HG02852 (cell line): ENCODE results near the gene C17orf50.

Source experiments
- ATAC-seq: cut with Tn5 transposase; IDR thresholded peaks from one replicate; pipeline ENCODE4 v1.9.1; 2021; ENCODE audit warnings: mild to moderate bottlenecking, moderate library complexity; ENCODE audit not compliant: unreplicated experiment

C17orf50 gene

DNA sequence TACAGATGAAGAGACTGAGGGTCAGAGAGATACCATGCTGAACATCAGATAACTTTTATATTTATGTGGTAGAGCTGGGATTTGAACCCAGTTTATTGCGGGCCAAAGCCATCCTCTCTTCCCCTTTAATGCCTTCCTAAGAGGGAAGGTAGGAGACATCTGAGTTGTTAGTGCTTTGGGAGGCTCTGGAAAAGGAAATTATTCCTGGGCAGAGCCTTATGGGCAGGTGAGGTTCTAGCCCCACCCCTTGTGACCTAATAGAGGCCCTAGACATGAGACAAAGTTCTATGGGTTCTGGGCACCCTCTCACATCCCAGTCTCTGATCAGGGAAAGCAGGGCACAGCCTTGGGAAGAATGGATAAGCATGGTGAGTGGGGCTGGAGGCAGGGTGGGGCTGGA is at the start of gene C17orf50:
C17orf50 (plus strand) TSS at position 301 of the 400 bp plus-strand sequence; CDS start at position 356, 55 bp downstream.
- no peak for ATAC-seq

DNA sequence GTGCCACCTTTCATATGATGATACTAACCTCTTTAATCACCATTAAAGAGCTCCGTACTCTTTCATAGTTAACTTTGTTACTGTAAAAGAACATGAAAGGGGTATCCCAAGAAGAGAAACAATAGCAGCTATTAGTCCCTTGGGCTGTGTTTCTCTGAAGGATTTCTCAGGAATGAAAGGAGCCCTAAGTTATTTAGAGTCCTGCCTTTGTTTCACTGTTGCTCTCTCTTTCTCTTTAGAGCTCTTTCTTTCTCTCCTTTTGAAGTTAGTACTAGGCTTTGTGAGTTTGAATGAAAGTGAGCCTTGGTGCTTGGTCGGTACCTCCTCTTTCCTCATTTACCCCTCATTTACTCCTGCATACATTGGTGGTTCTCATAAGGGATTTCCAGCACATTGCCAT is 49.7 kb upstream of the C17orf50 start:
- no peak for ATAC-seq

DNA sequence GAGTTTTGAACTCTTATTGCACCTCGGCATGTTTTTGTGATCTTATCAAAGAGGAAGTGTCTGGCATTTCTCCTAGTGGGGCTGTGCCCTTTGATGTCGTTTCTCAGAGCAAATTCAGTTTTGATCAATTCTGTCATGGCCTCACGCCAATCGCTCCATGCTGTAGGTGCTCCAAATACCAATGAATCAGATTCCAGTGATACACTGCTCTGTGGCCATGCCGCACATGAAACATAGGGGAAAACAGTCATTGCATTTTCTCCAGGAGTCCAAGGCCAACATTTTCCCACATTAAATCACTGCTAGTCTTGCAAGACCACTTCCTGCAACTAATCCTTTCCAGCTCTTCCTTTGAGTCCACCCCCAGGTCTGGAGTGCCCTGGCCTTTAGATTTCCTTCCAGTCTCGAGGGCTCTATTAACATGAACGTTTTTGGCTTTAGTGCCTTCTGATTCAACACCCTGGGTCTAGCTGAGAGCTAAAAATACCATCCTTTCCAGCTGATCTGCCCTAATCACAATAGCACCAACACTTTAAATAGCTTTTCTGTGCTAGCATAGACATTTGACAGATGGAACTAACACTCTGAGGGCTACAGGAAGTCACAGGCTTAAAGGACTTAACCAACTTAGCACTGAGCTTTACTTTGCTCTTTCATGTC is 47.5 kb upstream of the C17orf50 start:
- no peak for ATAC-seq

DNA sequence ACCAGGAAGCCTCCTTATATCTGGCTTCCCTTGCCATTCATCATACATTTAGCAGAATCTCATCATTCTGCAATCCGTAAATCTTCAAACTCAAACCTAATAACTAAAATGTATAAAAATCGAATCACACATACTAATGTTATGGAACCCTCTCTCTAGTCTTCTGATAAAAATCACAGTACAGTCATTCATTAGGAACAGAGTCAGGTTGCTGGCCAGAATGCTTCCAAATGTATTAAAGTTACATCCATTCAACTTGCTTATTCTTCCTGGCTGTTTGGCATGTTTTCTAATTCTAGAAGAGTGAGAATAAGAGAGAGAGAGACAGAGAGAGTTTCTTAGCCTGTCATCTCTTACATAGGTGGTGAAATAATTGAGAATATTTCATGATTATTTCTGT is 45.7 kb upstream of the C17orf50 start:
- no peak for ATAC-seq

DNA sequence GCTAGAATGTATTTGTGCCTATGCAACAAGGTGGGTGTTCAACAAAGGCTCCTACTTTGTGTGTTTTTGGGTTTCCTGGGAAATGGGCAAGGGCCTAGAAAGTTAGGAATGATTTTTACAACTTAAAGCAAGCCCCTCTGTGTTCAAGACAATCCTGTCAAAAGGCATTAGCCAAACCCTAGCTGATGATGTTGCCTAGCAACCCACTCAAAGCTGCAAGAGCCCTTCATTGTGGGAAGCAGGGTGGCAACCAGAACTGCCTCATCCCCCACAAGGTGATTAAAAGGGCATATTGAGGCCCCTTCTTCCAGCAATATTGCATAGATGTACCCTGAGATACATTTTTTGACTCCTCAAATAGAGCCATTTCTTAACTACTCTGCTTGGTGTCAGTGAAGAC is 45.3 kb upstream of the C17orf50 start:
- no peak for ATAC-seq

DNA sequence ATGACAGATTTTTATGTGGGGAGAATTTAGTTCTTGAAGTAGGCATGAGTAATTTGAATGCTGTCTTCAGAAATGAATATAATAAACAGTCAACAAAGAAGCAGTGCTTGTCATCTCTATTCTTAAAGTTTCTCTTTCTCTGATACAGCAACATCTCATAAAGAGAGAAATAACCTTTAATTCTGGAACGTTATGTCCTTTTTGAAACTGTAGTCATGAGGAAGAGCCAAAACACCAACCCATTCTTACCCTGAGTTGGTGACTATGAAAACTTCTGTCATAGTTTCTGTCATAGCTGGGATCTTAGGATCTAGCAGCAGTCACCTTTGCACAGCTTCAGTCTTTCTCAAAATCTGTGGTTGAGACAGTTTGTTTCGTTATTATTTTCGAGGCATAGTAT is 44.5 kb upstream of the C17orf50 start:
- ATAC-seq = no peak

DNA sequence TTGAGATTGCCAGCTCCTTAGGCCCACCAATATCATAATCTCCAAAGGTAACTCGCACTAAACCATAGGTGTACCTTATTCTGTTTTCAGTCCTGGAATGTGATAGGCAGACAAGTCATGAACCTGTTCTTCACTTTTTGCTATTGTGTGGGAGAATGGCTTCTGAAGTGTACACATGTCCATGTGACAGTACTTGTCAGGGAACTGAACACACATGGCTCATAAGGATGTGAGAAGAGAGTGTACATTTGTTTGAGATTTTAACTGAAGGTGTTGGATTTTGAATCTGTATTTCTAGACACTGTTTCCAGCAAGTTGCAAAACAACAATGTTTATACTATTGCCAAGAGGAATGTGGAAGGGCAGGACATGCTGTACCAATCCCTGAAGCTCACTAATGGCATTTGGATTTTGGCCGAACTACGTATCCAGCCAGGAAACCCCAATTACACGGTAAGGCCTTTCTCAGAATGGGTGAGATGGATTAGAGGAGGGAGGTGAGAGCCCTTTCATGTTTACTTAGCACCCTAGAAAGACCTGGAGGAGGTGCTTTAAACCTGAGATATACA is 43.7 kb upstream of the C17orf50 start:
- ATAC-seq = no peak

DNA sequence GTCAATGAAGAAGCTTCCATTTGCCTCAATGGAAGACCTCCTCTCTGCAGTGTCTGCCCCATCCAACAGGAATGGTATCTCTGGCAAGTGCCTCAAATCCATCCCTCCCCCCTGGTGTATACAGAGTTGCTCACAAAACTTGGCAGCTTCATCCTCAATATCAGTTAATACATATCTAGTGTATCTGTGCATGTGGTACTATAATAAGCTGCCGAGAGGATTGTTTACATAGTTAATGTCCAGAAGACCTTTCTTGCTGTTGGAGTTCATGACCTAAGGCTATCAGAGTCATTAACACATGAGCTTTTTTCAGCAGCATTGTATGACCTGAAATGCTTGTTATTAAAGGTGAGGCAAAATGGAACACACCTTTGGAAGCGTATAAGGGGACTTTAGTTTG is 43.2 kb upstream of the C17orf50 start:
- no peak for ATAC-seq

DNA sequence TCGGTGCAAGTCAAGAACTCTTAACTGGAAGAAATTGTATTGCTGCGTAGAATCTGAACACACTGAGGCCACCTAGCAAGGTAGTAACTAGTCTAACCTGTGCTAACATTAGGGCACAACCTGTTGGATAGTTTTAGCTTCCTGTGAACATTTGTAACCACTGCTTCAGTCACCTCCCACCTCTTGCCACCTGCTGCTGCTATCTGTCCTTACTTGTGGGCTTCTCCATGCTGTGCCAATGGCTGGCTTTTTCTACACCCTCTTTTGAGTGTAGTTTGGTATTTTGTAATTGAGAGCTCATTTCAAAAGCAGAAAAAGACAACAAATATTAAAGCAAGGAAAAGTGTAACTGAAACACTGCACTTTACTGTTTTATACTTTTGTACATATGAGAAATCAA is 37.0 kb upstream of the C17orf50 start:
- ATAC-seq = no peak

DNA sequence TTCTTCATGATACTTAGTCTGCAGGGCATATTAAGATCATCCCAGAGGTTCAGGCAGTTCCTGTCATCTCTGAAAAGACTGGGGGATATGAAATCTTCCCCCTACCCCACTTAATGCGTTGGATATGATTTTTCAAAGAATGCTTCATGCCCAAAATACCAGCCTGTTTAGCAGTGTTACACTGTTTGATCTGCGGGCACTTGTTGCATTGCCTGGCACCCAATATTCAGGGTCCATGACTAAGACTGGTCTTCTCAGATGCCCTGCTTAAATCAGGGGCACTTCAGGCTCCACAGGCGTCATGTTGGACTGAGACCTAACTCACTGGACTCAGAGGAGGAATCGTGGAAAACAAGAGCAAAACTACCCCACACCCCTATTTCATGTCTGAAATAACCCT is 35.6 kb upstream of the C17orf50 start:
- no peak for ATAC-seq

DNA sequence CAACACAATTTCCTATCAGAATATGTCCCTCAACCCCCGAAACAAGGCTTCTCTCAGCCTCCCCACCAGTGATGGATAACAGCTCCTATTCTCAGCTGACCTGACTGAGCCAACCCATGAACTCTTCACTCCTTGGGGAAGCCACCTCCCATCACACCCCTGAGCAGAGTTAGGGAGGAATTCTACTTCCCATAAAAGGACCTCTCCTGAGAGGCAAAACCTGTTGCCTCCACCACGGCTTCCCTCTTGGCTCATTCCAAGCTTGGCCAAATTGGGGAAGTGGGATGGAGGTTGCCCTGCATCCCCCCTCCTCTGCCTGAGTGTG is 34.9 kb upstream of the C17orf50 start:
- no peak for ATAC-seq

DNA sequence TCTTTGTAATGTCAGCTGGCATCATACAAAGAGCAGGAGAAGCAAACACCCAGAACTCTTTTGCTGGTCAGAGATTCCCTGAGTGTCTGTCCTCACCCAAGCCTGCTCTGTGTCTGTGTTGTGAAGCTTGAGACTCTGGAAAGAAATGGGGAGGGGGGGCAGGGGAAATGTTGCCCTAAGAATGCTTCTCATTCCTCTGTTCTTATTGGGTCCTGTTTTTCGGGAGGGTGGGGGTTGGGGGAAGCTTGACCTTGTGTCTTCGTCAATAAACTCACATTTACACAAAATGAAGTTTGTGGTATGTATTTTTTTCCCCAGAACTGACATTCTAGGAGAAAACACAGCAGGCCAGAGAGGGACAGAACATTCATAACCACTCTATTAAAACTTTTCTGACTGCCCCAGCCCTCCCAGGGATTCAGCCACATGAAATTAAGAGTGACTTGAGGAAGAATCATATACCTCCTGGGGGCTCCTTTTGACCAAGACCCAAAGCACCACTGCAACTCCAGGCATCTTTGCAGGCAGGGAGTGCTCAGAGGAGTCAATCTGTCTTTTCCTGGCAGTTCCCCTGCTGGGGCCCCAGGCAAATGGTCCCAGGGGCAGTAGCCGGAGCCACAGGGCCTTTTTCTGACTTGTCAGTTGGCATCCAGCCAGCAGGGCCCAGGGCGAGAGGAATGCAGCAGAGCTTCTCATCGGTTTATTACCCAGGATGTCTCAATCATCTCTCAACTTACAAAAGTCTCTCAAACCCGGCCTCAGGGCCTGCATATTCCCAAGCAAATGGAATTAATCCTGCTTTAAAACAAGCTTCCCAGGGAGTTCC is 34.3 kb upstream of the C17orf50 start:
- ATAC-seq = no peak

DNA sequence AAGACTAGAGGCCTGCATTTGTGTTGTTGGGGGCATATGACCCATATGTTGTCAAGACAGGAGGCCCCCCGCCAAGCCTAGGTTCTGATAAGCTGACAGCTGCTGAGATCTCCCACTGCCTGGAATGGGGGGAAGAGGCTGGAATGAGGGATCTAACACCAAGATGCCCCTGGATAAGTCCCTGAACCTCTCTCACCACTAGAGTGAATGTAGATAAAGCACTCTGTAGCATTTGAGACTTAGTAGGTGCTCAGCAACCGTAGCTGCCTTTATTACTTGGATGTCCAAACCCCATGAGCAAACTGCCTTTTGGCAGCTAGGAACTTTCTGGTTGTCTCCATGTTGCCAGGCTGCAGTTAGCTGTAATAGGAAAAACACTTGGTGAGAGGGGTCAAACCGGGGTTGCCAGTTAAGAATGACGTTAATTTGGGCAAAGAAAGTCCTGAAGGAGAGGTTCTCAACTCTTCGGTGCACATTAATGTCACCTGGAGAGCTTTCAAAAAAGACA is 33.7 kb upstream of the C17orf50 start:
- ATAC-seq = no peak

DNA sequence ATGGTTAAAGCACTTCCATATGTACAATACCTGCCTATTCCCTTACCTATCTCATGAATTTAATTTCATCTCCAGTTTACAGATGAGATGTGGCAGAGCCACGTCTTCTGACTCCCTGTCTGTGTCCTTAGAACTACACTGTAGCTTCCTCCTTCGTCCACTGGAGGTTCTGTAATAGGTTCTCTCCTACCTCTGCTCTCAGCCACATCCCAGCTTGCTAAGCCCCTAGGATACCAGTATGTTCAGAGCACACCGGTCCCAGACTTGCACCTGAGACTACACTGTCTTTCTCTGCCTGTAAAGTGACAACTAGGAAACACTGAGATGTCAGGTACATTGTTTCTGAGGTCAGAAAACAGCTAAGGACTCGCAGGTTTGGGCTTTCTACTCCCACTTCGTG is 33.1 kb upstream of the C17orf50 start:
- ATAC-seq = no peak

DNA sequence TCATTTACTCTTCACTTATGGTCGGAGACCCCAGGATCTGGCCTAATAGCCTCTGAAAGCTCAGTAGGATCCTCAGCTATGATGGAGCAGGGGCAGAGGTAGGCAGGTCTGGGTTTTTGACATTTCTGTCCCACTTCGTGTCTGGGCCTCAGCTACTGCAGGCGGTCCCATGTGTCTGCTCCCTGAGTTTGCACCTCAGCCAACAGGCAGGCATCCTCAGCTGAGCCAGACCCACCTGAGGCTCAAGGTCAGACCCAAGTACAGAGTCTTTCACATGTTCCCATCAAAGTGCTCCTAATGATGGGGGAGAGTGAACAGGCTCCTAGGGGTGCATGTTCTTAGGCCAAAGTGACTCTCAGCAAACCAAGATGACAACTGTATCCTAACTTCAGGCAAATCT is 32.1 kb upstream of the C17orf50 start:
- ATAC-seq = no peak

DNA sequence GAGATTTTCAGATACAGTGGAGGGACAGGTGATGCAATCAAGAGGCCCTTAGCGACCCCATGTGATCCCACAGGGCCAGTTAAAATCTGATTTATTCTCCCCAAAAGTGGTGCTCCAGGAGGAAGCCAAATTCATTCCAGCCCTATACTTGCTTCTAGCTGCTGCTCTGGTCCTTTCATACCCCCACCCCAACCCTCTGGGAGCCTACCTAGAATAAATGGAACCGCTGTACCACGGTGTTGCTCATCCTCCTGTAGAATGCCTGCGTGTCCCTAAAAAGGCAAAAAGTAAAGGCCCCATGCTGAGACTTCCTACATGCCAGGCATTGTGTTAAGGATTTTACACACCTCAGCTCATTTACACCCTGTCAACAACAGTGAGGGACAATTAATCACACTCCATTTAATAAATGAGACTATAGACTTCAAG is 31.3 kb upstream of the C17orf50 start:
- no peak for ATAC-seq

DNA sequence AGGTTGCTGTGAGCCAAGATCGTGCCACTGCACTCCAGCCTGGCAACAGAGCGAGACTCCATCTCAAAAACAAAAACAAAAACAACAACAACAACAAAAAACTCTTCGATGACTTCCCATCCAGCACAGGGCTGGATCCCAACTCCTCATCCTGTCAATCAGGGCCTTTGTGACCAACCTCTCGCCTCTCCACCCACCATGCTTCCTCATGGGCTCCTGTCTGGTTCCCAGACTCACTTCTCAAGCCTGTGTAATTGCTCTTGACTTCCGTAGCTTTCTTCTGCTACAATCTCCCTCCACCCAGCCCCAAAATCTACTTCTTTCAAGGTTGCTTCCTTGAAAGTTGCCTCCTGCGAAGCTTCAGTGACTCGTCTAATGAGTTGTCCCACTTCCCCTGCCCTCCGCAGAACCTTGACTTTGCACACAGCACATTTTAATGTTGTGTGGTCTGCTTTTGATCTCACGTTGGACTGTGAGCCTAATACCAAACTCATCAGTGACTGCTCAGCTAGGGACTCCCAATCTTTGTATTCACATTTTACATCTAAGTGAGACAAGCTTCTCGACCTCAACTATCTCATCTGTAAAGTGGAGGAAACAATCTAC is 30.2 kb upstream of the C17orf50 start:
- ATAC-seq = no peak

DNA sequence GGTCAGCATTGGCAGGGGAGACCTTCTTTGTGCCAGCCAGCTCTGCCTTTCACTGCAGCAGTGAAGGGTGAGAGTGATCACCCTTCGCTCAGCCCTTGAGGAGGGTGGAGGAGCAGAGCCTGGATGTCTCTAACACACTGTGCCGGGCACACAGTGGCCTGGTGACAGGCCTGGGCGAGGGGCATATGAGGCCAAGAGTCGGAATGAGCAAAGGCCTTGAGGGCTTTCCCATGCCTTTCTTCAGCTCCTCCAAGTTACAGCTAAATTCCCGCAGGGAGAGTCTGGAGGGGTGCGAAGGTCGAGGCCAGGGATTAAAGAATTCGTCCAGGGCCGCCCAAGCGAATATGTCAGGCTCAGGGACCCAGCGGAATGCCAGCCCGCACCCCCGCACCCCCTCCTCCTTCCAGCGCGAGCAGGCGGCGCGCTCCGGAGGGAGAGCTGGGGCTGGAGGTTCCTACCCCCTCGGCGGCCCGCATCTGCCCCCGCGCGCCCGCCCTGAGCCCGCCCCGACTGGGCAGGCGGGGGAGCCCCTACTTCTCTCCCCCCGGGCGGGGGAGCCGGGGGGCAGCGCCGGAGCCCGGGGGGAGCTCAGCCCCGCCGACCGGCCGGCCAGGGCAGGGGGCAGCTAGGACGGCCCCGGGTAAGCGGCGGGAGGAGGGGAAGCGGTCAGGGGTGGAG is 29.3 kb upstream of the C17orf50 start, which contains the start of gene RASL10B:
RASL10B (plus strand) TSS at position 401 of the 678 bp plus-strand sequence. CDS start 3,546 bp downstream, outside the sequence.
- ATAC-seq = no peak

DNA sequence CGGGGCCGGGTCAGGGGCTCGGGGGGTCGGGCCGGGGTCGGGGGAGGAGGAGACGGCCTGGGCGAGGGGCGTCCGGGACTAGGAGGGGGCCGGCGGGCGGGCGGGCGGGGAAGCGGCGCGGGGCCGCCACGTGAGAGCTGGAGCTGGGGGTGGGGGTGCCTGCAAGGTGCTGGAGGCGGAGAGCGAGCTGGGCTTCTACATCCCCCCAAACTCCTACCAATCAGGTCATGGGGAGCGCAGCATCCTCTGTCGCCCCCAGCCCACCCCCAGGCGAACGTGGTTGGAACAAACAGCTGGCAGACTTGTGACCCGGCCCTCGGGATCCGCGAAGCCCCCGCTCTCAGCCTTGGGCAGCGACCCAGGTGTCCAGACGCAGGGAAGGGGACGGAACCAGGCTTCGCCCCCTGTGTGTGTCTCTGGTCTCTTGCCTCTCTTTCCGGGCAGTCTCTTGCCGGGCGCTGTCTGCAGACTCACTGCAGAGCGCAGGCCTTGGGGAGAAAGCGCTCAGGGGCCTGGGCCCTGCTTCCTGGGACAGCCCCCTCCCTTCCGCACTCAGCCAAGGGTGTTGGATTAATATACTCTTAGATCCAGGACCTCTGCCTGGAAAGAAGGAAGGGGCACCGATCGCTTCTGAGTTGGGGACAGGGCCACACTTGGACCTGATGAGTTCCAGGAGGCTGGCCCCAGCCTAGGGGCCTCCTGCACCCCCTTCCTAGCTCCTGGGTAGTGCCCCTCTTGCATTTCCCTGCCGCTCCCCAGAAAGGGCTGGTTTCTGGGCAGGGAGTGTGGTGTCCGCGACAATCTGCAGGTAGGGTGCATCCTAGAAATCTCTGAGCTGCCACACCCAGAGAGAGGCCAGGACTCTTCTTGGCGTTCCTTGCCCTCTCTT is 28.5 kb upstream of the C17orf50 start:
- ATAC-seq = no peak

DNA sequence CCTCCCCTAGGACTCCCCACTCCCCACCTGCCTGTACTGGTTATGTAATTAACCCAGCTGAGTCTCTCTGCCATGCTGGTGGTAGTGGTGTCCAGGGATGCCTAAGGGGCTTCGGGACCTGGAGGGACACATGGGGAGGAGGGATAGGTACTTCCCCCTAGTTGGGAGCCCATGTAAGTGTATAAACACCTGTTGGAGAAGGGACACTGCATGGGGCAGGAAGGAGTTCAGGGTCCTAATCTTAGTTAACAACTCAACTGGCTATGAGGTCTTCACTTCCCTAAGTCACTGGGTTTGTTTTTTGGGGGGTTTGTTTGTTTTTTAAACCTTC is 27.9 kb upstream of the C17orf50 start:
- no peak for ATAC-seq
